ENCODE results near the gene PARD3. TPM values are rescaled to one million over a fixed set of nuclear protein-coding genes. Genes with fewer than 3 reads are reported as not detected.

Gene PARD3
- total RNA-seq, 1 donor from 2014 or later, result 76.4 TPM

GRCh38 chr10:34664706-34665105 is 150.4 kb downstream of the PARD3 start:
- TF ChIP-seq CTCF (IDR thresholded peaks at IDR 0.05; ENCODE audit: insufficient read depth, low read length, poor library complexity, severe bottlenecking), result no peak
- H3K36me3 ChIP-seq (ENCODE audit: control insufficient read depth, insufficient read depth, low read length), result no peaks in the 10 kb centered on the region
- H3K27me3 ChIP-seq (ENCODE audit: control insufficient read depth, insufficient read depth, low read length), result no peaks in the 10 kb centered on the region
- no peak overlapping the region for H3K4me3 ChIP-seq (ENCODE audit: low read depth, low read length)
- no peak for DNase-seq (ENCODE audit: low read depth)

GRCh38 chr10:34661580-34661979 is 153.5 kb downstream of the PARD3 start:
- no peak for DNase-seq (ENCODE audit: low read depth)
- H3K4me3 ChIP-seq (ENCODE audit: low read depth, low read length), result no peak overlapping the region
- no peaks in the 10 kb centered on the region for H3K27me3 ChIP-seq (ENCODE audit: control insufficient read depth, insufficient read depth, low read length)
- no peak for TF ChIP-seq CTCF (IDR thresholded peaks at IDR 0.05; ENCODE audit: insufficient read depth, low read length, poor library complexity, severe bottlenecking)
- no peaks in the 10 kb centered on the region for H3K36me3 ChIP-seq (ENCODE audit: control insufficient read depth, insufficient read depth, low read length)

GRCh38 chr10:34658934-34659333 is 156.2 kb downstream of the PARD3 start:
- no peak for TF ChIP-seq CTCF (IDR thresholded peaks at IDR 0.05; ENCODE audit: insufficient read depth, low read length, poor library complexity, severe bottlenecking)
- DNase-seq (ENCODE audit: low read depth), result no peak
- Histone ChIP-seq H3K4me3 (ENCODE audit: low read depth, low read length) (no peak overlapping the region), H3K27me3 (ENCODE audit: control insufficient read depth, insufficient read depth, low read length) (no peaks in the 10 kb centered on the region), H3K36me3 (ENCODE audit: control insufficient read depth, insufficient read depth, low read length) (no peaks in the 10 kb centered on the region)

- no peak overlapping the region for H3K4me3 ChIP-seq (ENCODE audit: low read depth, low read length)
- DNase-seq (ENCODE audit: low read depth), result no peak
- no peak for TF ChIP-seq CTCF (IDR thresholded peaks at IDR 0.05; ENCODE audit: insufficient read depth, low read length, poor library complexity, severe bottlenecking)
These were observed 158.4 kb downstream of the PARD3 start for GRCh38 chr10:34656661-34657060.

GRCh38 chr10:34655286-34656170 is 159.6 kb downstream of the PARD3 start:
- no peaks in the 10 kb centered on the region for H3K36me3 ChIP-seq (ENCODE audit: control insufficient read depth, insufficient read depth, low read length)
- TF ChIP-seq CTCF (IDR thresholded peaks at IDR 0.05; ENCODE audit: insufficient read depth, low read length, poor library complexity, severe bottlenecking), result peak; percentile 72
- H3K27me3 ChIP-seq (ENCODE audit: control insufficient read depth, insufficient read depth, low read length), result no peaks in the 10 kb centered on the region
- H3K4me3 ChIP-seq (ENCODE audit: low read depth, low read length), result no peak overlapping the region
- DNase-seq (ENCODE audit: low read depth), result peak; percentile 39

More at GRCh38 chr10:34656661-34657060, 158.4 kb downstream of the PARD3 start:
- H3K36me3 ChIP-seq (ENCODE audit: control insufficient read depth, insufficient read depth, low read length), result no peaks in the 10 kb centered on the region
- H3K27me3 ChIP-seq (ENCODE audit: control insufficient read depth, insufficient read depth, low read length), result no peaks in the 10 kb centered on the region

Measured in kidney epithelial cell (primary cell).